Measurements from ENCODE around the gene THRA. TPM values are rescaled to one million over a fixed set of nuclear protein-coding genes. Genes with fewer than 3 reads are reported as not detected.

The THRA gene
- total RNA-seq, 2 experiments from 2014 or later = 5.9 to 8.3 TPM

DNA sequence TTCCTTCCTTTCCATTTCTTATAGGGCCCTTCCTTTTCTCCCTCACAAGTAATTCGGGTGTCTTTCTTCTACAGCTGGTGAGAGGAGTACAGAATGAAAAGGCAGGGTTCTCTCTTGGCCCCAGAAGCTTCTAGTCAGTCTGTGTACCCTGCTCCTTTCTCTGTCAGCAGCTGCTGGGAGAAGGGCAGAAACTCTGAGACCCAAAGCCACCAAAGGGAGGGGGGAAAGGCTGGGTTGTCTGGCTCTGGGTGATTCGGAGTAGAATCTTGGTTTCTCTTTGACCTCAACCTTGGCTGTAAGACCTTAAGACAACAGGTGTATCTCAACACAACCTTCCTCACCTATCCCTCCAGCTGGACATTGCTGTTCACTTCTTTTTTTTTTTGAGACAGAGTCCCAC lies 40.9 kb downstream of the THRA start:
- no peaks in the 10 kb centered on the region for H3K27me3 Mint-ChIP-seq
- H3K9me3 Mint-ChIP-seq (ENCODE audit: low read depth) = no peaks in the 10 kb centered on the region
- CTCF ChIA-PET = interaction anchor here (0.9 to 9.5 kb wide), 6 partner anchors 9 to 40 kb away, joined by 3 to 164 read pairs (median 3); partner anchors contain the start of gene THRA
- peaks cover 87% of the 10 kb centered on the region for H3K4me1 Mint-ChIP-seq
- H3K36me3 Mint-ChIP-seq = no peaks in the 10 kb centered on the region
- DNase-seq (no peak), ATAC-seq (no peak)
- no peak overlapping the region for H3K4me3 Mint-ChIP-seq
- H3K27ac Mint-ChIP-seq = peak overlapping the region; percentile 38

DNA sequence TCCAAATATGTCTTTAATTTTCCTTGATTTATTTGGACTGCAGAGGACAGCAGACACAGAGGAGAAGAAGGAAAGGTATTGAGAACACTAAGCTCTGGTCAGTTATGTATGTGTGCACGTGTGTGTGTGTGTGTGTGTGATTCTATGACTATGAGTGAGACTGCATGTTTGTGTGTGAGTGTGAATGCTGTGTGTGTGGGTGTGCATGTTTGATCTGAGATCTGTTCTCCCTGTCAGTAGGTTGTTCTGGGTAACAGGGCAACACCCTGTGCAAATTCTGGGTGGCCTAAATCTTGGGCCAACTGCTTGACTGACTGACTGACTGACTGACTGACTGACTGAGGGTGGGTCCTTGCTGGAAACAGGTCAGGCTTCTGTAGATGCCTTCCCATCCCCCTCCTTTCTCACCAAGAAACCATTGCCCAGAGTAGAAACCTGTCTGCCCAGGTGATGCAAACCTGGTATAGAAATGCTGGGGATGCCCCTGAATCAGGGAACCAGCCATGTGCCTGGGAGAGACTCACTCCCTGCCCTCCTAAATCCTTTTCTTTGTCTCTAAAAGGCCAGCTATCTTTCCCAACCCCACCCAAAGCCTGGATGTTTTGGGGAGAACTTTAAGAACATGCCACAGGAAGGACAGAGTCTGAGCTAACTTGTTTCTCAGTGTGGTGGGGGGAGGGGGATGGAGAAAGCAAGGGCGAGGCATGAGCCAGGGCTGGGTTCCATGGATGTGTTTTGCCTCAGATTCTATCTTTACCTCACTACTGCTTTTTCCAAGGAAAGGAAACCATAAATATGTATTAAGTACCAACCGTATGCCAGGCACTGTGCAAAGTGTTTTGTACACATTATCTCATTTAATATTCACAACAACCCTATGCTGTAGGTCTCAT lies 42.1 kb downstream of the THRA start:
- Mint-ChIP-seq H3K4me1 (peaks cover 79% of the 10 kb centered on the region), H3K4me3 (no peak overlapping the region), H3K27ac (no peak overlapping the region), H3K36me3 (no peaks in the 10 kb centered on the region), H3K27me3 (no peaks in the 10 kb centered on the region), H3K9me3 (ENCODE audit: low read depth) (no peaks in the 10 kb centered on the region)
- DNase-seq (no peak), ATAC-seq (no peak)
- CTCF ChIA-PET = interaction anchor here (1.0 to 1.7 kb wide), 2 partner anchors 29 to 33 kb away, joined by 3 to 9 read pairs; no protein-coding TSS in a partner anchor

DNA sequence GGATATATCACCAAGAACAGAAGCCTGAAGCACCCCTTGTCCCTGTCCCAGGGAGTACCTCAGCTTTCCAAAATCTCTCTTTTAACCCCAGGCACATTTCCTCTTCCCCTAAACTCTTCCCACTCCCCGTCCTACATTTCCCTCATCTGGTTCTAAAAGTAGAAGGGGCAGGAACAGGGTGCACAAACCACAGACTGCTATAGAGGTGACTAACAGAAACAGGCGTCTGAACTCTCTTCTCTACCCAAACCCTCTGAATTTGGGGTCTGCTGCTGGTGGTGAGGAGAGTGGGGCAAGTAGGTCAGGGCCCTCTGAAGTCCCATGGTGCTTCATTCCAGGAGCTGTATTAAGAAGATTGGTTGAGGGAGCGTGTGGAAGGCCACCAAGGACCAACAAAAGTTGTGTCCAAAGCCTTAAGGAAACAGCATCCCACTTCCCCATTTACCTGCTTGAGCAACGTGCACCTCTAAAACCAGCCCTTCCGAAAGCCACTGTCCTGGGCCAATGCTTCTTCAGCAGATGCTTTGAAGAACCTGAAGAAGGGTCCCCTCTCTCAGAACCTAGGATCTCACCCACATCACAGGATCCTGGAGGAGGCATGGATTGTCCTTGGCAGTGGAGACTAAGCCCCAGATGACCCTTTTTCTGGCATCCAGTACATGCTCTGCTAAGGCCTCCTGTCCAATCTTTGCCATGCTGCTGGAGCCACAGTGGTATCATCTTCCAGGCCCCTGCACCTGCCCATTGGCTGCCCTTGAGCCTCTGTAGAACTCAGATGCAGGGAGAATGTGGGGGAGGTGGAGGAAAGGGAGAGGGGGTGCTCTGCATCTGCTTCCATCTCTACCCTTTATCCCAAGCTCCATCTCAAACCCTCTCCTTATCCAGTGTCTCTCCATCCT lies 43.3 kb downstream of the THRA start:
- CTCF ChIA-PET = interaction anchor here (0.6 to 1.7 kb wide), 6 partner anchors 18 to 63 kb away, joined by 3 to 9 read pairs (median 4); no protein-coding TSS in a partner anchor
- DNase-seq (no peak), ATAC-seq (no peak)
- Mint-ChIP-seq H3K4me1 (peaks cover 77% of the 10 kb centered on the region), H3K27ac (no peak overlapping the region), H3K36me3 (no peaks in the 10 kb centered on the region), H3K27me3 (no peaks in the 10 kb centered on the region), H3K9me3 (ENCODE audit: low read depth) (no peaks in the 10 kb centered on the region), H3K4me3 (no peak overlapping the region)

DNA sequence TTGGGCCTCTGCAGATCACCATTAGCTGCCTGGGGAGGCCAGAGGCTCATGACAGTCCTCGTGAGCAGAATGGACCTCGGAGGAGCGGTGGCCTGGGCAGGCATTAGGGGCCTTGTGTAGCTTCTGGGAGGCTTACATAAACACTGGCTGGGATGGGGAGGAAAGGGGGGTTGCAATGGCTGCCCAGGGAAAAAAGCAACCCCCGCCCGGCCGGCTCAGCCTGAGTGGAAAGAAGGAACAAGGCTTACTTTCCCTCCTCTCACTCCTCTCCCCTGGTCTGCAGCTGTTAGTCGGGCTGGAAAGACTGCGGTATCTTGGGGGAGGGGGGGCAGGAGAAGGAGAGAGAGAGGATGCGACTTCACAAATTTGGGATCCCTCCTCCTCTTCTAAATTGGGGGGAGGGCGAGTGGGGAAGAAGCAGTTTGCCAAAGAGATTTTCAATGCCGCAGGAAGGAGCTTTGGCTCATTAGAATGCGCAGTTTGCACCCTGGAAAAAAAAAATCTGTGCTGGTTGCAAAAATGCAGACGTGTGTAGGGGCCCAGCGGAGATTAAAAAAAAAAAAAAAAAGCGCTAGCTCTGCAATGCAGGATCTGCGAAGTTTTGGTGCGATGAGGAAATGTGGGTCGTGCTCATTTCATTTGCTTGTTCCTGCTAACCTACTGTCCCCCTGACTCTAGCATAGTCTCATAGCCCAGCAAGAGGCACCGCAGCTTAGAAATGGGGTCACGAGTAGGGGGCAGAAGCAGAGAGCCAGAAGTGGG lies 44.2 kb downstream of the THRA start:
- Mint-ChIP-seq H3K4me3 (no peak overlapping the region), H3K27me3 (no peaks in the 10 kb centered on the region), H3K9me3 (ENCODE audit: low read depth) (no peaks in the 10 kb centered on the region), H3K36me3 (no peaks in the 10 kb centered on the region), H3K27ac (no peak overlapping the region), H3K4me1 (peaks cover 79% of the 10 kb centered on the region)
- no peak for ATAC-seq
- no peak for DNase-seq
- CTCF ChIA-PET = interaction anchor here (0.6 to 1.6 kb wide), 6 partner anchors 17 to 81 kb away, joined by 3 to 5 read pairs (median 4); no protein-coding TSS in a partner anchor

- peak; percentile 2 for ATAC-seq
- no peaks in the 10 kb centered on the region for H3K36me3 Mint-ChIP-seq
- H3K4me3 Mint-ChIP-seq = peak overlapping the region; percentile 40
Observed at GRCh38 chr17:40107522-40108174, 44.9 kb downstream of the THRA start.

GRCh38 chr17:40108970-40109824 lies 46.4 kb downstream of the THRA start:
- CTCF ChIA-PET = interaction anchor here (0.7 to 8.0 kb wide), 15 partner anchors 10 to 177 kb away, joined by 3 to 164 read pairs (median 4); partner anchors contain the start of genes CASC3, CSF3, MED24 and NR1D1
- ATAC-seq (no peak), DNase-seq (no peak)
- Mint-ChIP-seq H3K27me3 (no peaks in the 10 kb centered on the region), H3K4me3 (no peak overlapping the region), H3K27ac (no peak overlapping the region), H3K36me3 (no peaks in the 10 kb centered on the region), H3K9me3 (ENCODE audit: low read depth) (no peaks in the 10 kb centered on the region), H3K4me1 (peaks cover 85% of the 10 kb centered on the region)

More at GRCh38 chr17:40107522-40108174, 44.9 kb downstream of the THRA start:
- CTCF ChIA-PET = interaction anchor here (1.0 to 1.6 kb wide), 4 partner anchors 22 to 81 kb away, joined by 3 to 5 read pairs (median 4); no protein-coding TSS in a partner anchor
- H3K4me1 Mint-ChIP-seq = peaks cover 85% of the 10 kb centered on the region
- DNase-seq = no peak
- no peaks in the 10 kb centered on the region for H3K27me3 Mint-ChIP-seq
- no peaks in the 10 kb centered on the region for H3K9me3 Mint-ChIP-seq (ENCODE audit: low read depth)
- H3K27ac Mint-ChIP-seq = peak overlapping the region; percentile 74

DNA sequence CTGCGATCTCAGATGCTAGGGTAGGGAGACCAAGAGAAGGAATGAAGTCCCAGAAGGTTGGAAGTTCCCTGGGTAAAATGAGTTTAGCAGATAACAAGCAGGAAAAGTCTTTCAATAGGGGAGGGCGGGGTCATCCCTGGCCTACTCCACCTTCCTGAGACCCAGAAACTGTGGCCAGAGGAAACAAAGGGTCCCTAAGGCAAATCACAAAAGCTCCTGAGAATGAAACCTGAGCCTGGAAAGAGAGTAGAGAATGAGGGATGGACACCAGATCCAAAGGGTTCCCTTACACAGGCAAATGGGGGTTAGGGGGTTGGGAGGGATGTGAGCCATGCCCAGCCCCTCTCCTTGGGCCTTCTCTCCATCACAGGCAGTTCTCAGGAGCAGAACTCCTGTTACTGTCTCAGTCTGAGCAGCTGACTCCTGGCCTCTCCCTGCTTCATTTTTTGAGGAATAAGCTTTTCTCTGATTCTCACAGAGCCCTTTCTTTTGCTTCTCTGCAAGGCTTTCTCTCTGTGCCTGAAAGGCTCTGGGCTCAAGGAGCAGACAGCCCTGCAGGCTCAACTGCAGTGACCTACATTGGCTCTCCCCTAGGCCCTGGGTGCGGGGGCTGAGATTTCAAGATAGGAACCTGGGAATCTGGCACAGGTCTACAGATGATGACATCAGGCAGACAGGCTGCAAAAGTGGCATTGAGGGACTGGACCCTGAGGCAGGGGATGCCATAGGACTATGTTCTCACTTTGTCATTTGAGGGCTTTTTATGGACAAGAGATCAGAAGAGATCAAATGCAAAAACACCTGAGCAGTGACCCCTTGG lies 47.5 kb downstream of the THRA start:
- Mint-ChIP-seq H3K9me3 (ENCODE audit: low read depth) (no peaks in the 10 kb centered on the region), H3K27ac (peak overlapping the region; percentile 18), H3K4me1 (peaks cover 74% of the 10 kb centered on the region), H3K4me3 (no peak overlapping the region), H3K36me3 (no peaks in the 10 kb centered on the region), H3K27me3 (no peaks in the 10 kb centered on the region)
- CTCF ChIA-PET = interaction anchor here (0.7 to 8.0 kb wide), 23 partner anchors 10 to 487 kb away, joined by 3 to 164 read pairs (median 6); partner anchors contain the start of genes CASC3, CSF3, MED24 and MSL1
- DNase-seq (no peak), ATAC-seq (no peak)

GRCh38 chr17:40111221-40112128 lies 48.7 kb downstream of the THRA start:
- H3K27ac Mint-ChIP-seq = peak overlapping the region; percentile 84
- H3K4me3 Mint-ChIP-seq = peak overlapping the region; percentile 59
- H3K4me1 Mint-ChIP-seq = peaks cover 62% of the 10 kb centered on the region
- H3K9me3 Mint-ChIP-seq (ENCODE audit: low read depth) = no peaks in the 10 kb centered on the region
- H3K27me3 Mint-ChIP-seq = no peaks in the 10 kb centered on the region
- DNase-seq = peak; percentile 88
- CTCF ChIA-PET = interaction anchor here (0.6 to 8.0 kb wide), 34 partner anchors 9 to 488 kb away, joined by 3 to 164 read pairs (median 6); partner anchors contain the start of genes CASC3, CSF3, MED24 and MSL1
- ATAC-seq = peak; percentile 63
- H3K36me3 Mint-ChIP-seq = no peaks in the 10 kb centered on the region

DNA sequence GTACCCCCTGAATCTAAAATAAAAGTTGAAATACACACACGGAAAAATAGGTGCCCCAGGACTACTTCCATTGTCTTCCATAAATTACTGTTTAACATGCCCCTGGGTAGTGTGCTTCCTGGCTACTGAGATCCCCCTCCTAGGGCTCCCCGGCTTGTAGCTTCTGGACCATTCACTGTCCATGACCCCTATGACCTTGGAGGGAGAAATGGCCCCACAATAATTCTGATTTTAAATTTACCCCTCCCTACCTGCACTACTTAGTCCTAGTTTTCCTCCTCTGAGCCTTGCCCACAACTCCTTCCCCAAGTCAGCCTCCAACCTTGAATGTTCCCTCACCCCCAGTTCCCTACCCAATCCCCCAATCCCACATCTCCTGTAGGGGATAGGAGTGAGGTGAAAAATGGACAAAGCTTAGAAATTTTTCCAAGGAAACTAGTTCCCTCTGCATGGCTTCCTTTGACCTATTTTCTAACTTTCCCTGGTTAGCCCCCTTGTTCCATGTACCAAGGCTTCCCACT lies 49.5 kb downstream of the THRA start:
- Mint-ChIP-seq H3K27me3 (no peaks in the 10 kb centered on the region), H3K9me3 (ENCODE audit: low read depth) (no peaks in the 10 kb centered on the region), H3K4me3 (no peak overlapping the region), H3K4me1 (peaks cover 54% of the 10 kb centered on the region), H3K27ac (peak overlapping the region; percentile 84), H3K36me3 (no peaks in the 10 kb centered on the region)
- ATAC-seq = no peak
- no peak for DNase-seq
- CTCF ChIA-PET = interaction anchor here (0.6 to 8.0 kb wide), 45 partner anchors 12 to 489 kb away, joined by 3 to 164 read pairs (median 6); partner anchors contain the start of genes CASC3, CSF3, MED24 and MSL1

GRCh38 chr17:40112718-40113109 lies 49.9 kb downstream of the THRA start:
- CTCF ChIA-PET = interaction anchor here (0.6 to 8.0 kb wide), 45 partner anchors 12 to 182 kb away, joined by 3 to 164 read pairs (median 6); partner anchors contain the start of genes CASC3, CSF3, MED24 and MSL1
- Mint-ChIP-seq H3K9me3 (ENCODE audit: low read depth) (no peaks in the 10 kb centered on the region), H3K36me3 (no peaks in the 10 kb centered on the region), H3K27me3 (no peaks in the 10 kb centered on the region), H3K4me3 (peak overlapping the region; percentile 81), H3K27ac (peak overlapping the region; percentile 81), H3K4me1 (peaks cover 50% of the 10 kb centered on the region)
- ATAC-seq (no peak), DNase-seq (no peak)

Measured in activated CD8-positive, alpha-beta memory T cell treated with anti-CD3 and anti-CD28 coated beads, Interleukin-2, amount 10 ng/mL, durations not matched to agents 7 days and 5 days (primary cell).